LNCAP (cell line): ENCODE measurements around the gene BCAS3.

ENCODE experiments used
- CTCF ChIP-seq: fragments of 450-650 bp; IDR thresholded peaks from 2 replicates; pipeline ENCODE4 v1.5.1; 2017; ENCODE audit warnings: mild to moderate bottlenecking

The BCAS3 gene

GRCh38 chr17:61325382-61326073 is 647.9 kb downstream of the BCAS3 start:
- no peak for TF ChIP-seq CTCF

DNA sequence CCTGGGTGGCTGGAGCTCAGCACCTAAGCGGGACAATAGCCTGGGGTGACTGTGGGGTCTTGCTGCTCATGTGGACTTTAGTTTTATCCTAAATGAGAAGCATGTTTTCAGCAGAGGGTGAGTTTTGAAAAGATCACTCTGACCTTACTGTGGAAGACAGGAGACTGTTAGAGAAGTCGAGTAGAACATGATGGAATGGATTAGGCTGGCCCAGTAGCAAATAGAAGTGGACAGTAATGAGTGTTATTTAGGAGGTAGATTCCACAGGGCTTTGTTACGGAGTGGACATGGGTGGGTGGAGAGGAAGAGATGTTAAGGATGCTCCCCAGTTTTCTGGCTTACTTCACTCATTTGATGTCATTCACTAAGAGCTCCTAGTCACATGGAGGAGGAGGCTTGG is 648.7 kb downstream of the BCAS3 start:
- no peak for TF ChIP-seq CTCF

DNA sequence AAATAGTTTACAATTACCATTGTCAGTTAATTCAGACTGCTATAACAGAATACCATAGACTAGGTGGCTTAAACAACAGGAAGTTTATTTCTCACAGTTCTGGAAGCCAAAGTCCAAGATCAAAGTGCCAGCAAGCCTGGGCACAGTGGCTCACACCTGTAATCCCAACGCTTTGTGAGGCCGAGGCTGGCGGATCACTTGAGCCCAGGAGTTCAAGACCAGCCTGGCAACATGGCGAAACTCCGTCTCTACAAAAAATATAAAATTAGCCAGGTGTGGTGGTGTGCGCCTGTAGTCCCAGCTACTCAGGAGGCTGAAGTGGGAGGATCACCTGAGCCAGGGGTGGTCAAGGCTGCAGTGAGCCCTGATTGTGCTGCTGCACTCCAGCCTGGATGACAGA is 650.7 kb downstream of the BCAS3 start:
- TF ChIP-seq CTCF, result no peak

GRCh38 chr17:61330174-61331150 is 652.8 kb downstream of the BCAS3 start:
- TF ChIP-seq CTCF, result no peak

DNA sequence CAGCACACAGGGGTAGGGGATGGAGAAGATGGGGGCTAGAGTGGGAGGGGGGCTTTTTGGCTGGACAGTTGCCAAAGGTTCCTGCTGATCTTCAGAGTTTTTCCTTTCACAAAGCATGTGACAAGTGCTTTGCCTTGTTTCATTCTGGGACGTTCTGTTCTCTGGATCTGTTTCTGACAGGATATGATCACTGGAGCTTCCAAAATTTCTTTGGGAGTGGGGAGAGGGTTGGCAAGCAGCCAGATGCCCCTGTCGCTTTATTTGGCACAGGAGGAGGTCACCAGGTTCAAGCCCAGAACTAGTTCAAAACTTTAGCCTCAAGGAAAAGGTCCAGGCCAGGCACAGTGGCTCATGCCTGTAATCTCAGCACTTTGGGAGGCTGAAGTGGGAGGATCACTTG is 653.5 kb downstream of the BCAS3 start:
- no peak for TF ChIP-seq CTCF

- TF ChIP-seq CTCF, result no peak
Observed at GRCh38 chr17:61331886-61332285, 654.2 kb downstream of the BCAS3 start.

DNA sequence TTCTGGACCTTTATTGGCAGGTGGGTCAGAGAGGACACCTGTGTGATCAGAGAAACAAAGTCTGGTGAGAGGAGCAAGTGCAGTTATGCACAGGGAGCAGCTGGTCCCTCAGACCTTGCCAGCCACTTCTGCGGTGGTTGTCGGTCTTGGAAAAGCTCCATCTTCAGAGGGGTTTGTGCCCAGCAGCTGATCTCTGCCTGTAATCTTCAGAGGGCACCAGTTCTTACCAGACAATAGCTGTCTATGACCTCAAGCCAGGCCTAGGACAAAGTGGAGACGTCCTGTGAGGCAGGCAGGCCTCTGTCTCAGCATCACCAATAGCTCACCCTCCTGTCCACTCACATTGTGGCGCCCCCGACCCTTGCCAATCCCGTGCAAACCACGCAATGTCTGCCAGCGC is 655.5 kb downstream of the BCAS3 start:
- no peak for TF ChIP-seq CTCF
